Gastroesophageal sphincter (tissue), 4 donors: ENCODE data around the gene CREM. TPM values are rescaled to one million over a fixed set of nuclear protein-coding genes. Genes with fewer than 3 reads are reported as not detected.
A peak's percentile ranks its signal among the peaks of the same experiment; 100 is the strongest.

Source experiments
- ATAC-seq: fragments of 150-250 bp; one replicate; pipeline ENCODE4 v1.9.1; 2016; ENCODE audit warnings: mild to moderate bottlenecking, moderate library complexity
- H3K27ac ChIP-seq, 4 donors: fragments of 200-600 bp; sonication (generic) in 3 of 4; 1 replicate in 3 of 4; 2 replicates in 1 of 4; pipeline ENCODE4 v1.5.1; 2016 to 2019
- H3K27me3 ChIP-seq: fragments of 200-600 bp; sonication (generic); one replicate; pipeline ENCODE4 v1.5.1; 2019
- H3K36me3 ChIP-seq, 2 donors: fragments of 200-600 bp; sonication (generic); one replicate each; pipeline ENCODE4 v1.5.1; 2019; ENCODE audit warnings: control low read depth in 1 of 2
- H3K4me1 ChIP-seq, 3 donors: fragments of 200-600 bp; sonication (generic); 1 replicate in 2 of 3; 2 replicates in 1 of 3; pipeline ENCODE4 v1.5.1; 2016 to 2019; ENCODE audit warnings: control low read depth in 2 of 3
- H3K4me3 ChIP-seq, 2 donors: fragments of 200-600 bp; sonication (generic); one replicate each; pipeline ENCODE4 v1.5.1; 2019; ENCODE audit warnings: mild to moderate bottlenecking in 1 of 2, moderate library complexity in 1 of 2
- H3K9me3 ChIP-seq, 3 donors: fragments of 200-600 bp; sonication (generic); one replicate each; pipeline ENCODE4 v1.5.1; 2017 to 2019; ENCODE audit warnings: control low read depth in 2 of 3
- CTCF ChIP-seq, 4 experiments: fragments of 200-600 bp in 2 of 4; fragments of 450-650 bp in 2 of 4; sonication (generic) in 1 of 4; IDR thresholded peaks; one replicate each; pipeline ENCODE4 v1.5.1; 2017 to 2019; ENCODE audit warnings: antibody characterized with exemption in 4 of 4, mild to moderate bottlenecking in 2 of 4, moderate library complexity in 2 of 4
- EP300 ChIP-seq: sonication (generic); formaldehyde crosslinking; IDR thresholded peaks from one replicate; pipeline ENCODE4 v1.6.1; 2017; ENCODE audit warnings: antibody characterized with exemption, mild to moderate bottlenecking
- POLR2A ChIP-seq, 2 donors: fragments of 450-650 bp; IDR thresholded peaks; one replicate each; pipeline ENCODE4 v1.6.1; 2017; ENCODE audit warnings: antibody characterized with exemption in 2 of 2, mild to moderate bottlenecking in 2 of 2, moderate library complexity in 1 of 2
- POLR2AphosphoS5 ChIP-seq: sonication (generic); formaldehyde crosslinking; IDR thresholded peaks from one replicate; pipeline ENCODE4 v1.6.1; 2017; ENCODE audit warnings: antibody characterized with exemption
- WGBS, 2 donors: methylation state at CpG; one replicate each; pipeline ENCODE4 v1.1.5; 2018; ENCODE audit warnings: low coverage in 1 of 2; 5-methylcytosine and 5-hydroxymethylcytosine counted together
- total RNA-seq, 4 donors: library from RNA; depleted of rRNA; stranded (reverse); fragments of >200 nt; gene quantifications; one replicate each; pipeline ENCODE4 v1.1.0, GENCODE V29; 2016

Gene CREM
- total RNA-seq, 4 donors from 2014 or later: 37.7 to 78.1 (median 47.1) TPM

GRCh38 chr10:35165136-35165535 lies 38.5 kb downstream of the CREM start:
- no peaks in the 10 kb centered on the region for H3K36me3 ChIP-seq
- no peak overlapping the region for H3K4me3 ChIP-seq
- no peaks in the 10 kb centered on the region for H3K4me1 ChIP-seq
- peaks cover 0 to 4% (median 0%) of the 10 kb centered on the region in 3 donors for H3K9me3 ChIP-seq
- WGBS, 2 donors: 89 to 93% methylated on average over 4 of the region's 4 CpGs
- no peaks in the 10 kb centered on the region for H3K27me3 ChIP-seq
- ATAC-seq: no peak
- TF ChIP-seq CTCF (IDR thresholded peaks at IDR 0.05): no peak
- TF ChIP-seq POLR2A (IDR thresholded peaks at IDR 0.05): no peak
- TF ChIP-seq EP300: no peak
- no peak for TF ChIP-seq POLR2AphosphoS5
- H3K27ac ChIP-seq: no peak overlapping the region

- TF ChIP-seq POLR2A (IDR thresholded peaks at IDR 0.05) (no peak), POLR2AphosphoS5 (no peak), EP300 (no peak), CTCF (IDR thresholded peaks at IDR 0.05) (no peak)
- H3K4me1 ChIP-seq: no peaks in the 10 kb centered on the region
- 100% methylated on average over 2 of the region's 2 CpGs for WGBS, 2 donors
- no peak overlapping the region for H3K4me3 ChIP-seq
- no peaks in the 10 kb centered on the region for H3K36me3 ChIP-seq
- H3K27ac ChIP-seq: no peak overlapping the region
- ATAC-seq: no peak
- peaks cover 0 to 4% (median 0%) of the 10 kb centered on the region in 3 donors for H3K9me3 ChIP-seq
- no peaks in the 10 kb centered on the region for H3K27me3 ChIP-seq
Observed at GRCh38 chr10:35165811-35166210, 39.2 kb downstream of the CREM start.

- no peak overlapping the region for H3K4me3 ChIP-seq
- H3K4me1 ChIP-seq: peaks cover 0 to 3% (median 0%) of the 10 kb centered on the region in 3 donors
- H3K9me3 ChIP-seq: peaks cover 0 to 4% (median 0%) of the 10 kb centered on the region in 3 donors
- no peaks in the 10 kb centered on the region for H3K27me3 ChIP-seq
- no peak for ATAC-seq
- no peak overlapping the region for H3K27ac ChIP-seq
- H3K36me3 ChIP-seq: no peaks in the 10 kb centered on the region
- 88 to 100% methylated on average over 3 to 5 of the region's 6 CpGs for WGBS, 2 donors
- TF ChIP-seq POLR2A (IDR thresholded peaks at IDR 0.05): no peak
- TF ChIP-seq CTCF (IDR thresholded peaks at IDR 0.05): no peak
- no peak for TF ChIP-seq EP300
- TF ChIP-seq POLR2AphosphoS5: no peak
Observed at GRCh38 chr10:35166607-35167006, 40.0 kb downstream of the CREM start.

GRCh38 chr10:35167342-35167741 lies 40.7 kb downstream of the CREM start:
- TF ChIP-seq POLR2A (IDR thresholded peaks at IDR 0.05) (no peak), EP300 (no peak), CTCF (IDR thresholded peaks at IDR 0.05) (no peak), POLR2AphosphoS5 (no peak)
- Histone ChIP-seq H3K9me3 (peaks cover 0 to 4% (median 0%) of the 10 kb centered on the region in 3 donors), H3K4me3 (no peak overlapping the region), H3K4me1 (peaks cover 0 to 10% (median 4%) of the 10 kb centered on the region in 3 donors), H3K27me3 (no peaks in the 10 kb centered on the region), H3K27ac (no peak overlapping the region), H3K36me3 (no peaks in the 10 kb centered on the region)
- 83 to 85% methylated on average over 2 of the region's 2 CpGs for WGBS, 2 donors
- no peak for ATAC-seq

GRCh38 chr10:35172146-35172545 lies 45.5 kb downstream of the CREM start:
- WGBS, 2 donors: 44 to 50% methylated on average over 1 of the region's 1 CpG
- peaks cover 0 to 24% (median 6%) of the 10 kb centered on the region in 3 donors for H3K4me1 ChIP-seq
- H3K27me3 ChIP-seq: no peaks in the 10 kb centered on the region
- peak overlapping the region in 1 of 4 donors; percentile 38 for H3K27ac ChIP-seq
- no peaks in the 10 kb centered on the region for H3K36me3 ChIP-seq
- H3K9me3 ChIP-seq: peaks cover 0 to 4% (median 0%) of the 10 kb centered on the region in 3 donors
- peak; percentile 19 for ATAC-seq
- TF ChIP-seq EP300 (no peak), POLR2A (IDR thresholded peaks at IDR 0.05) (no peak), POLR2AphosphoS5 (no peak), CTCF (IDR thresholded peaks at IDR 0.05) (no peak)
- no peak overlapping the region for H3K4me3 ChIP-seq
